ENCODE data around the gene SHROOM1. TPM values are rescaled to one million over a fixed set of nuclear protein-coding genes. Genes with fewer than 3 reads are reported as not detected.

The SHROOM1 gene
- total and polyA plus RNA-seq, 9 of the 15 experiments (the other 6 are each of a cell fraction or from before 2014, with no cell fraction given) = 0.44 to 26.5 (median 11.9) TPM

- no peak for TF ChIP-seq ZBTB9 (CRISPR knock-in tag; IDR thresholded peaks at IDR 0.05)
- TF ChIP-seq HNRNPUL1 (IDR thresholded peaks at IDR 0.05; ENCODE audit: low read length) = no peak
- peak; percentile 60; the same call in 1 of the 2 replicates for TF ChIP-seq HES1 (IDR thresholded peaks at IDR 0.05; ENCODE audit: low read depth)
- no peak for TF ChIP-seq KDM4B (IDR thresholded peaks at IDR 0.05; ENCODE audit: borderline replicate concordance in 2 of 2, low read depth in 1 of 2)
- TF ChIP-seq POLR2A (conservative IDR thresholded peaks at IDR 0.05) = no peak
- no peak for TF ChIP-seq EP400 (IDR thresholded peaks at IDR 0.05)
- no peak for TF ChIP-seq CUX1 (CRISPR knock-in tag; IDR thresholded peaks at IDR 0.05)
- no peak for TF ChIP-seq ZNF311 (CRISPR knock-in tag; IDR thresholded peaks at IDR 0.05)
- TF ChIP-seq PURB (CRISPR knock-in tag; IDR thresholded peaks at IDR 0.05; ENCODE audit: low read depth) = no peak
- no peak for TF ChIP-seq KAT2B (IDR thresholded peaks at IDR 0.05; ENCODE audit: low read depth, low read length)
- no peak for TF ChIP-seq RUNX1 (IDR thresholded peaks at IDR 0.05; ENCODE audit: low read depth)
- TF ChIP-seq TARDBP (IDR thresholded peaks at IDR 0.05) = no peak
- no peak for TF ChIP-seq RAD21 (CRISPR knock-in tag; conservative IDR thresholded peaks at IDR 0.05 in 1 of 2, IDR thresholded peaks at IDR 0.05 in 1 of 2)
- TF ChIP-seq PHB (CRISPR knock-in tag; IDR thresholded peaks at IDR 0.05) = no peak
- TF ChIP-seq HDAC3 (IDR thresholded peaks at IDR 0.05; ENCODE audit: borderline replicate concordance, partially characterized antibody) = no peak
- TF ChIP-seq HDAC6 (IDR thresholded peaks at IDR 0.05; ENCODE audit: low read depth, low read length) = no peak
- TF ChIP-seq NCOA2 (IDR thresholded peaks at IDR 0.05; ENCODE audit: partially characterized antibody in 2 of 2) = no peak
- peak; percentile 49; the same call in 1 of the 2 replicates for TF ChIP-seq ETV1 (tag; conservative IDR thresholded peaks at IDR 0.05; ENCODE audit: low read depth)
- TF ChIP-seq ZNF24 (IDR thresholded peaks at IDR 0.05) = no peak
- no peak for TF ChIP-seq NEUROD1 (IDR thresholded peaks at IDR 0.05; ENCODE audit: borderline replicate concordance, low read depth, low read length, partially characterized antibody)
- no peak for TF ChIP-seq PREB (CRISPR knock-in tag; IDR thresholded peaks at IDR 0.05)
These were observed 40.1 kb downstream of the SHROOM1 start (continued) for GRCh38 chr5:132790201-132790865.

Data from K562 (cell line).